Activated gamma-delta T cell treated with anti-CD3 and anti-CD28 coated beads, Interleukin-2, amount 50 U/mL, for 16 hours (primary cell): ENCODE measurements around the gene PCDH15.

Source experiments
- DNase-seq: peaks from one replicate; pipeline ENCODE4 v3.0.0-alpha.2; 2020; ENCODE audit warnings: low read depth

The PCDH15 gene

GRCh38 chr10:54708021-54708420, 93.0 kb downstream of the PCDH15 start:
- DNase-seq, result no peak

DNA sequence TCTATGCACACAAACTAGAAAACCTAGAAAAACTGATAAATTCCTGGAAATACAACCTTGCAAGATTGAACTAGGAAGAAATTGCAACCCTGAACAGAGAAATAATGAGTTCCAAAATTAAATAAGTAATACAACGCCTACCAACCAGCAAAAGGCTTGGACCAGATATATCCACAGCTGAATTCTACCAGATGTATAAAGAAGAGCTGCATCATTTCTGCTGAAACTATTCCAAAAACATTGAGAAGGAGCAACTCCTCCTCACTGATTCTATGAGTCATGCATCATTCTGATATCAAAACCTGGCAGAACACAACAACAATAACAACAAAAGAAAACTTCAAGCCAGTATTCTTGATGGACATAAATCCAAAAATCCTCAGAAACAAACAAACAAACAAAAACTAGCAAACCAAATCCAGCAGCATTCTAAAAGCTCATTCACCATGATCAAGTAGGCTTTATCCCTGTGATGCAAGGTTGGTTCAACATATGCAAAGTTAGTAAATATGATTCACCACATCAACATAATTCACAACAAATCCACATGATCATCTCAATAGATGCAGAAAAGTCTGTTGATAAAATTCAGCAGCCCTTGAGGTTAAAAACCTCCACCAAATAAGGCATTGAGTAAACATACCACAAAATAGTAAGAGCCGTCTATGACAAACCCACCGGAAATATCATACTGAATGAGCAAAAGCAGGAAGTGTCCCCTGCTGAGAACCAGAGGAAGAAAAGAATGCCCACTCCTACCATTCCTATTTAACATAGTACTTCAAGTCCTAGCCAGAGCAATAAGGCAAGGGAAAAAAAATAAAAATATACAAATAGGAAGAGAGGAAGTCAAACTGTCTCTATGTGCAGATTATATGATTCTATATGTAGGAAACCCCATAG, 98.2 kb downstream of the PCDH15 start:
- DNase-seq, result no peak

DNA sequence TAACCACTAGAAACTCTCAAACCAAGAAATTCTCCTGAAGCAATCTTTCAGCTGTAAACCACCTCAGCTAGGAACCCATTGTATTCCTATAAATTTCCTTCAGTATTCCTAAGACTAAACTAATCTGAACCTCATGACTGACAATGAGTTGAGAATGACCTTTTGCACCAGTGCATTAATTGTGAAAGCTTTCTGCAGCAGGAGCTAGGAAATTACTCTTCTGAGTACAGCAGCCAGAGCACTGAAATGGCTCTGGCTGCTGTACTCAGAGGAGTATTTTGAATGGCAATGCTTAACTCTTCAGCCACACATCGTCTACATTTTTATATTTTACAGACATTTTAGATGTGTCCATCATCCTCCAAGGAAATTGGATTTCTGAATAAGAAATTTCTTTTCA, 109.7 kb downstream of the PCDH15 start:
- DNase-seq, result no peak

GRCh38 chr10:54682554-54682953, 118.5 kb downstream of the PCDH15 start:
- no peak for DNase-seq

GRCh38 chr10:54681136-54681535, 119.9 kb downstream of the PCDH15 start:
- DNase-seq, result no peak

GRCh38 chr10:54667136-54667535, 133.9 kb downstream of the PCDH15 start:
- no peak for DNase-seq

- no peak for DNase-seq
These were observed 134.8 kb downstream of the PCDH15 start for GRCh38 chr10:54666192-54666591.

DNA sequence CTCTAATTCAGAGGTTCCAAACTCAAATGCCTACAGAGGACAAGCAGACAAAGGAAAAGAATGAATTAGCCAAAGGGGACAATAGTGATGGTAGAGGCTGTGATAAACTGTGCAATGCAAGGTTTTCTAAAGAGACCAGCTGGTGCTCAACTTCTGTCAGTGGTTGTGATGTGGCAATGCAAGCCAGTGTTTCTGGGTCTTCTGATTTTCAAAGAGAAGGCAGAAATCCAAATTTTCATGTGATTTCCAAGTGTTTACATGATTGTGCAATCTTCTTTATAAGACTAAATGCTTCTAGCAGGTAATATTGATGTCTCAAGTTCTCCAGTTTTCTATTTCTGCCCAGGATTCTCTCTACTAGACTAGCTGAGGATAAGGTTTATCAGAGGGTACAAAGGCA, 135.9 kb downstream of the PCDH15 start:
- no peak for DNase-seq

- DNase-seq, result no peak
These were observed 140.6 kb downstream of the PCDH15 start for GRCh38 chr10:54660397-54660796.

- DNase-seq, result no peak
These were observed 144.4 kb downstream of the PCDH15 start for GRCh38 chr10:54656643-54657042.

DNA sequence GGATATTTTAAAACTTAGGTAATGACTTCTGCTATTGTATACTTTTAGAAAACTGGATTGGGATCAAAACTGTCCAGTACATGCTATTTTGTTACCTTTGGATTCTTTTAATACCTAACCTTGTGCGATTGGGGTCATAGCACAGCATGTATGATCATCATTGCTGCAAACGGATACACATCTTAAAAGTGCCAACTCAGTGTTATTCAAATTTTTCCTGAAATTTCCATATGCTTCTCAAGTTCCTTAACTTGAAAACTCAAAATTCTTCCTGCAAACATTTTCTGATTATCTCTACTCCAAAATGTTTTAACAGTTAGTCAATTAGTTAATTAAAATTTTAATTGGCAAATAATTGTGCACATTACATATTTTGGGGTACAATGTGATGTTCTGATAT, 147.5 kb downstream of the PCDH15 start:
- DNase-seq, result no peak

- no peak for DNase-seq
These were observed 150.5 kb downstream of the PCDH15 start for GRCh38 chr10:54650547-54650946.

- DNase-seq, result no peak
These were observed 179.0 kb downstream of the PCDH15 start for GRCh38 chr10:54622017-54622416.

DNA sequence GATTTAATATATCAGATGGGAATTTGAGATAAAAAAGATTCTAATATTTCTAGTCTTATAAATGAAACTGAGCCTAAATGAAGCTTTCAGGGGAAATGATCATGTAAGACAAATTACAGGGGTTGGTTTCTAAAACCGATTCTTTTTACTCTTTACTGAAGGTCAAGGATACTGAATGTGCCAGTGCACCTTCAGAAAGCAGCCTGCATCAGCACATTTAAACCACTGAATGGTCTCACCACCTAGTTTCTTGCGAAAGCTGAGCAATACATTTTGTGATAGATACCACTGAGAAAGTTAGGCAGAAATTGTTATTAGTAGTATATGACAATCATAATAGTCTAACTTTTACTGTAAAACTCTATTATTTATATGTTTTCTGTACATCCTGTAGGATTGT, 180.7 kb downstream of the PCDH15 start:
- DNase-seq, result no peak

DNA sequence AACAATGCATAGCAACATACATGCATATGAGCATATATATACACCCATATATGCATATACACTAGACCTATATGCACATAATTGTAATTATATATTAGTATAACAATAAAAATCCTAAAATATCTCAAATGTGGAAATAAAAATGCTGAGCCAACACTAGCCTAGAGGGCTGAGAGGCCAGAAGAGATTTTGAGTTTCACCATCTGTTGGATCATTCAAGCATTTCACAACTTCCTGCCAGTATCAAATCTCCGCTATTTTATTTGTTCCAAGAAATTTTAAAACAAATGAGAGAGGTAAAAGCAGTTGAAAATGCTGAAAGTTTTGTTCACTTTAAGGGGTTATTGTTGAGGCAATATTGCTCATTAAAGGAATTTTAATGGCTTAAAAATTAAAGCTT, 187.0 kb downstream of the PCDH15 start:
- no peak for DNase-seq

GRCh38 chr10:54613162-54613561, 187.9 kb downstream of the PCDH15 start:
- no peak for DNase-seq

DNA sequence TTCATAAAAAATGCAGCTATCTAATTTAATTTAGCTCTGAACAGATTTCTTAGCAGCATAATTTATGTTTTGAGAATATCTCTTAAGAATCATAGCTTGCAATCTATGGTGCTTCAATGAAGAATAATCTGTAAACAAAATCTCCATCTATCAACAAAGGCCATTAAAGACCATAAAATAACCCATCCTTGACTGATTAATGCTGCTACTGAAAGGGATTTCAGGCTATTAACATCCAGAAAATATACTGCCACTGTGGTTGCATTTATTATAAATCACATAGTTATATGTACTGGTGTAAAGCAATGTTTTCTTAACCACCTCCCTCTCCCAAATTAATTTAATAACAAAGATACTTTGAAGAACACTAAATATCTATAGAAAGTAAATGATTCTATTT, 191.6 kb downstream of the PCDH15 start:
- no peak for DNase-seq

DNA sequence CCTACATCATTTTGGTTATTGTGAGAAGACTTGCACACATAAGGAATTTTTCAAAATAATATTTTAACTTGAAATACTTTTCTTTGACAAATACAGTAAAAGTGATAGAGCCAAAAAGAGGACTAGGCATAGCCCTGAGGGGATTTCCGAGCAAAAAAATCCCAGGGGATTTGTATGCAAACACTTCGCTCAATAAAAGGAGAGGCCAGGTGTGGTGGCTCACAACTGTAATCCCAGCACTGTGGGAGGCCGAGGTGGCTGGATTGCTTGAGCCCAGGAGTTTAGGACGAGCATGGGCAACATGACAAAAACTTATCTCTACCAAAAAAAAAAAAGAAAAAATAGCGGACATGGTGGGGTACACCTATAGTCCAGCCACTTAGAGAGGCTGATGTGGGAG, 193.0 kb downstream of the PCDH15 start:
- DNase-seq, result no peak

DNA sequence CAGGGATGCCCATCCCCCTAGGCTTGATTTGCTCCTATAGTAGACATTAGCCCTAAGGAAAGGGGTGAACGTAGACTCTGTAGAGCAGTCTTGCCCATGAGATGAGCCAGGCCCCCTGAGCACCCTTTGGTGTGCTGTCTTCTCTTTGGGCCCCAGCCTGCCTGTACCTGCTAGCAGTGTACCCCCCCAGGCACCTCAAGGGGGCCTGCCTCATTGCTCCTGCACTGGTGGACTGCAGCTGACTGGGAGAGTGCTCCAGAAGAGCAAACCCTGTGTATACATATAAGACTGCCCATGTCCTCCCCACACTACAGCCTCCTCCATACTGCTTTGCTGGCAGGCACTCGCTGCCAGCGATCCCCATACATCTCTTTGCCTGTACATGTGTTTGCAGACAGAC, 206.7 kb downstream of the PCDH15 start:
- no peak for DNase-seq

- DNase-seq, result no peak
These were observed 213.1 kb downstream of the PCDH15 start for GRCh38 chr10:54587971-54588370.

- no peak for DNase-seq
These were observed 215.5 kb downstream of the PCDH15 start for GRCh38 chr10:54585572-54585971.

DNA sequence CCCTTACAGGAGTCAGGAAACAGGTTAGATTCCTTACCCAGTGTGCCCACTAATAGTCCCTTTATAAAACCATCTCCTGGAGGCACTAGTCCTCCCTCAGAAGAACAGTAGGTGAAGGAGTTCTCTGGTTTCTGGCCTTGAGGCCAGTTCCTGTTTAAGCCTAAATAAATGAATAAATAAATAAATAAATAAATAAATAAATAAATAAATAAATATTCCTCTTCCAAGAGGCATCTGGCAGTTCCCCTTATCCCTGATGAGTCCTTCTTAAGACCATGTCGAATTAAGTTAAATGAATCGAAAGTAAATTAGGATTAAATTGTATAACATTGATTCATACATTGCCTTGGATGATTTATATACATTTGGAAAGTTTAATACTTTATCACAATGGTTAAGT, 223.3 kb downstream of the PCDH15 start:
- DNase-seq, result no peak

- no peak for DNase-seq
These were observed 224.5 kb downstream of the PCDH15 start for GRCh38 chr10:54576541-54576940.

GRCh38 chr10:54559498-54559897, 241.5 kb downstream of the PCDH15 start:
- DNase-seq, result no peak
